Tibial nerve (tissue), 4 donors: ENCODE data around the gene B3GNT4. TPM values are rescaled to one million over a fixed set of nuclear protein-coding genes. Genes with fewer than 3 reads are reported as not detected.

Experiments used
- DNase-seq, 2 donors: peaks; one replicate each; pipeline ENCODE4 v3.0.0-alpha.2; 2019; ENCODE audit warnings: low spot score in 2 of 2
- H3K27ac ChIP-seq, 4 donors: fragments of 200-600 bp; sonication (generic) in 3 of 4; one replicate each; pipeline ENCODE4 v1.5.1; 2017 to 2019; ENCODE audit warnings: mild to moderate bottlenecking in 1 of 4
- H3K27me3 ChIP-seq, 2 donors: fragments of 200-600 bp; sonication (generic) in 1 of 2; one replicate each; pipeline versions ENCODE4 v1.5.1 to v1.6.0; 2017 to 2019
- H3K36me3 ChIP-seq, 3 donors: fragments of 200-600 bp; sonication (generic); one replicate each; pipeline ENCODE4 v1.5.1; 2018 to 2019
- H3K4me1 ChIP-seq, 4 donors: fragments of 200-600 bp; sonication (generic) in 3 of 4; one replicate each; pipeline ENCODE4 v1.5.1; 2017 to 2019
- H3K4me3 ChIP-seq, 4 donors: fragments of 200-600 bp; sonication (generic) in 3 of 4; one replicate each; pipeline ENCODE4 v1.5.1; 2017 to 2019; ENCODE audit warnings: mild to moderate bottlenecking in 1 of 4, moderate library complexity in 1 of 4
- H3K9me3 ChIP-seq, 4 donors: fragments of 200-600 bp; sonication (generic) in 3 of 4; one replicate each; pipeline ENCODE4 v1.5.1; 2017 to 2019
- EP300 ChIP-seq, 2 donors: sonication (generic); formaldehyde crosslinking; IDR thresholded peaks; one replicate each; pipeline ENCODE4 v1.6.1; 2017; ENCODE audit warnings: antibody characterized with exemption in 2 of 2, mild to moderate bottlenecking in 1 of 2
- POLR2A ChIP-seq, 2 donors: fragments of 450-650 bp; IDR thresholded peaks; one replicate each; pipeline ENCODE4 v1.6.1; 2017; ENCODE audit warnings: antibody characterized with exemption in 2 of 2, mild to moderate bottlenecking in 2 of 2, moderate library complexity in 2 of 2
- WGBS, 2 donors: methylation state at CpG; one replicate each; pipeline ENCODE4 v1.1.5; 2018; 5-methylcytosine and 5-hydroxymethylcytosine counted together
- total RNA-seq, 4 donors: library from RNA; depleted of rRNA; stranded (reverse); fragments of >200 nt; gene quantifications; one replicate each; pipeline ENCODE4 v1.1.0, GENCODE V29; 2016
- TF ChIP-seq, protein P1 (sequence below), 5 experiments: fragments of 200-600 bp in 3 of 5; fragments of 450-650 bp in 2 of 5; sonication (generic) in 3 of 5; IDR thresholded peaks; one replicate each; pipeline ENCODE4 v1.5.1; 2016 to 2019; ENCODE audit warnings: antibody characterized with exemption in 5 of 5, mild to moderate bottlenecking in 3 of 5, moderate library complexity in 2 of 5

Gene B3GNT4
- total RNA-seq, 4 donors from 2014 or later: 0.30 TPM; not detected in 3

- H3K36me3 ChIP-seq: no peaks in the 10 kb centered on the region
- H3K27ac ChIP-seq: no peak overlapping the region
- no peaks in the 10 kb centered on the region for H3K9me3 ChIP-seq
- DNase-seq: no peak
- 77 to 78% methylated on average over 8 of the region's 8 CpGs for WGBS, 2 donors
- H3K27me3 ChIP-seq: no peaks in the 10 kb centered on the region
- H3K4me3 ChIP-seq: no peak overlapping the region
- no peaks in the 10 kb centered on the region for H3K4me1 ChIP-seq
- TF ChIP-seq POLR2A (IDR thresholded peaks at IDR 0.05) (no peak), EP300 (IDR thresholded peaks at IDR 0.05) (no peak)
- TF ChIP-seq, protein P1, sequence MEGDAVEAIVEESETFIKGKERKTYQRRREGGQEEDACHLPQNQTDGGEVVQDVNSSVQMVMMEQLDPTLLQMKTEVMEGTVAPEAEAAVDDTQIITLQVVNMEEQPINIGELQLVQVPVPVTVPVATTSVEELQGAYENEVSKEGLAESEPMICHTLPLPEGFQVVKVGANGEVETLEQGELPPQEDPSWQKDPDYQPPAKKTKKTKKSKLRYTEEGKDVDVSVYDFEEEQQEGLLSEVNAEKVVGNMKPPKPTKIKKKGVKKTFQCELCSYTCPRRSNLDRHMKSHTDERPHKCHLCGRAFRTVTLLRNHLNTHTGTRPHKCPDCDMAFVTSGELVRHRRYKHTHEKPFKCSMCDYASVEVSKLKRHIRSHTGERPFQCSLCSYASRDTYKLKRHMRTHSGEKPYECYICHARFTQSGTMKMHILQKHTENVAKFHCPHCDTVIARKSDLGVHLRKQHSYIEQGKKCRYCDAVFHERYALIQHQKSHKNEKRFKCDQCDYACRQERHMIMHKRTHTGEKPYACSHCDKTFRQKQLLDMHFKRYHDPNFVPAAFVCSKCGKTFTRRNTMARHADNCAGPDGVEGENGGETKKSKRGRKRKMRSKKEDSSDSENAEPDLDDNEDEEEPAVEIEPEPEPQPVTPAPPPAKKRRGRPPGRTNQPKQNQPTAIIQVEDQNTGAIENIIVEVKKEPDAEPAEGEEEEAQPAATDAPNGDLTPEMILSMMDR (IDR thresholded peaks at IDR 0.05): no peak
These were observed 41.8 kb upstream of the B3GNT4 start for GRCh38 chr12:122161682-122162081.

DNA sequence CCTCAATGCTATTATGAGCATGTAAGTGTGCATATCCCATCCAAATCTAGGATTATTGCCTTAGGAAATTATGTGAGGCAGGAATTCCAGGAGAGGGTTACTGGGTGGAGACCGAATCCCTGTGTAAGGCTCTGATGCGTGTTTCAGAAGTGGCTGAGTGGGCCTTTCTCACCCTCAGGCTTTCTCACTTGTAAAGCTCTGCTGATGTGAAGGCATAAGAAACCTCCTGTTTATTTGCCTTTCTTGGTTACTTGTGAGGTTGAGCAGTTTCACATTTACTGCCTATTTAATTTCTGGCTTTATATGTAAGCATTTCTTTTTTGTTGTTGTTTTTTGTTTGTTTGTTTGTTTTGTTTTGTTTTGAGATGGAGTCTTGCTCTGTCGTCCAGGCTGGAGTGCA is 40.5 kb upstream of the B3GNT4 start:
- H3K36me3 ChIP-seq: no peaks in the 10 kb centered on the region
- H3K27ac ChIP-seq: no peak overlapping the region
- no peaks in the 10 kb centered on the region for H3K9me3 ChIP-seq
- no peaks in the 10 kb centered on the region for H3K27me3 ChIP-seq
- no peak overlapping the region for H3K4me3 ChIP-seq
- H3K4me1 ChIP-seq: no peaks in the 10 kb centered on the region
- WGBS, 2 donors: 70 to 74% methylated on average over 3 of the region's 3 CpGs
- no peak for TF ChIP-seq POLR2A (IDR thresholded peaks at IDR 0.05)
- TF ChIP-seq EP300 (IDR thresholded peaks at IDR 0.05): no peak
- TF ChIP-seq, protein P1 (IDR thresholded peaks at IDR 0.05): no peak
- no peak for DNase-seq

- 81% methylated on average over 22 of the region's 22 CpGs for WGBS, 2 donors
- no peak for DNase-seq
- Histone ChIP-seq H3K9me3 (no peaks in the 10 kb centered on the region), H3K36me3 (no peaks in the 10 kb centered on the region), H3K27ac (no peak overlapping the region), H3K4me3 (no peak overlapping the region), H3K27me3 (no peaks in the 10 kb centered on the region), H3K4me1 (no peaks in the 10 kb centered on the region)
- TF ChIP-seq EP300 (IDR thresholded peaks at IDR 0.05) (no peak), POLR2A (IDR thresholded peaks at IDR 0.05) (no peak)
- TF ChIP-seq, protein P1 (IDR thresholded peaks at IDR 0.05): no peak
These were observed 36.8 kb upstream of the B3GNT4 start for GRCh38 chr12:122166422-122167349.

DNA sequence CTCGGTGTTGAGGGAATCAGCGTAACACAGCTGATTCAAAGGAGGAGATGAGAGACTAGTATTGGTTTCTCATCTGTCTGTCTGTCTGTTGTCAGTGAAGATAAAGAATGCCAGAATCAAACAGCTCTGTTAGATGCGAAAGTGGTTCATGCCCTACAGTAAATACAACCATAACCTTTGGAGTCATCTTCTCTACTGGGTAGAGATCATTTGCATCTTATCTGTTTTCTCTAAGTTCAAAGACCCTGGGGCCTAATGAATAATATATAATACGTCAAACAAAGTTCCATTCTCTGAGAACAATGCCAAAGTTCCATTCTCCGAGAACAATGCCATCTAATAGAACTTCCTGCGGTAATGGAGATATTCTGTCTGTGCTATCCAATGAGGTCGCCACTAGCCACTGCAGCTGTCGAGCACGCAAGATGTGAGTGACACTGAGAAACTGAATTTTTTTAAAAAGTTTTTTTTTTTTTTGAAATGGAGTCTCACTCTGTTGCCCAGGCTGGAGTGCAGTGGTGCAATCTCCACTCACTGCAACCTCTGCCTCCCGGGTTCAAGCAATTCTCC is 36.1 kb upstream of the B3GNT4 start:
- Histone ChIP-seq H3K9me3 (no peaks in the 10 kb centered on the region), H3K36me3 (no peaks in the 10 kb centered on the region), H3K27me3 (no peaks in the 10 kb centered on the region), H3K4me1 (no peaks in the 10 kb centered on the region), H3K4me3 (no peak overlapping the region), H3K27ac (no peak overlapping the region)
- DNase-seq: no peak
- 71 to 84% methylated on average over 10 of the region's 10 CpGs for WGBS, 2 donors
- TF ChIP-seq, protein P1 (IDR thresholded peaks at IDR 0.05): no peak
- no peak for TF ChIP-seq POLR2A (IDR thresholded peaks at IDR 0.05)
- TF ChIP-seq EP300 (IDR thresholded peaks at IDR 0.05): no peak

GRCh38 chr12:122168492-122168891 is 35.0 kb upstream of the B3GNT4 start:
- Histone ChIP-seq H3K4me3 (no peak overlapping the region), H3K27ac (no peak overlapping the region)
- WGBS, 2 donors: 84 to 93% methylated on average over 3 of the region's 3 CpGs

More at GRCh38 chr12:122168492-122168891, 35.0 kb upstream of the B3GNT4 start:
- Histone ChIP-seq H3K4me1 (no peaks in the 10 kb centered on the region), H3K9me3 (no peaks in the 10 kb centered on the region), H3K36me3 (no peaks in the 10 kb centered on the region), H3K27me3 (no peaks in the 10 kb centered on the region)
- DNase-seq: no peak
- TF ChIP-seq, protein P1 (IDR thresholded peaks at IDR 0.05): no peak
- TF ChIP-seq POLR2A (IDR thresholded peaks at IDR 0.05) (no peak), EP300 (IDR thresholded peaks at IDR 0.05) (no peak)
